Hepatocyte (in vitro differentiated cells): Measurements from ENCODE around the gene XPR1.

ENCODE experiments used
- CTCF ChIP-seq: fragments of 200-600 bp; sonication (generic); IDR thresholded peaks from 2 replicates; pipeline ENCODE4 v1.5.1; 2016; ENCODE audit warnings: antibody characterized with exemption, mild to moderate bottlenecking; ENCODE audit not compliant: poor library complexity
- EZH2 ChIP-seq: fragments of 200-600 bp; sonication (generic); IDR thresholded peaks from 2 replicates; pipeline ENCODE4 v1.6.1; 2016; ENCODE audit warnings: antibody characterized with exemption, mild to moderate bottlenecking, borderline replicate concordance
- EZH2phosphoT487 ChIP-seq: fragments of 200-600 bp; sonication (generic); IDR thresholded peaks from one replicate; pipeline ENCODE4 v1.6.1; 2018; ENCODE audit warnings: antibody characterized with exemption, mild to moderate bottlenecking, low read depth, moderate library complexity; ENCODE audit not compliant: unreplicated experiment, severe bottlenecking

- TF ChIP-seq EZH2 (no peak), CTCF (no peak), EZH2phosphoT487 (no peak)
These were observed 279.9 kb downstream of the XPR1 start for GRCh38 chr1:180911640-180912191.
